IMR-90 (cell line): Measurements from ENCODE around the gene CTNNA2. TPM values are rescaled to one million over a fixed set of nuclear protein-coding genes. Genes with fewer than 3 reads are reported as not detected.

ENCODE experiments used
- ATAC-seq: fragments of 200-7000 bp; cut with Tn5 transposase; 2 replicates; pipeline ENCODE4 v1.9.1; 2020; ENCODE audit warnings: low read depth, mild to moderate bottlenecking, moderate library complexity
- BruUV-seq: library from RNA; stranded (reverse); fragments of 400-500 nt; replicated peaks from 2 replicates; lab custom pipeline; 2021; lab: Mats Ljungman, UMichigan
- CTCF ChIA-PET: fragments of 300-600 bp; formaldehyde crosslinking; extraction: SDS; loops from one replicate; lab custom pipeline; 2021; ENCODE audit warnings: antibody characterized with exemption; lab: Yijun Ruan, JAX
- POLR2A ChIA-PET: fragments of 300-600 bp; sonication (Branson Sonifier 250); formaldehyde crosslinking; loops from one replicate; lab custom pipeline; 2022; ENCODE audit warnings: antibody characterized with exemption; ENCODE audit not compliant: unreplicated experiment; lab: Charles Lee
- DNase-seq: peaks from one replicate; pipeline ENCODE4 v3.0.0; 2013
- H2AFZ ChIP-seq: replicated peaks from 2 replicates; pipeline ENCODE3; 2013; ENCODE audit warnings: low read length, mild to moderate bottlenecking; ENCODE audit not compliant: poor library complexity
- H2AK5ac ChIP-seq: 2 replicates; pipeline ENCODE4 v1.6.1; 2013; ENCODE audit warnings: low read depth, low read length, inconsistent platforms
- H2AK9ac ChIP-seq: replicated peaks from 2 replicates; pipeline ENCODE3; 2013; ENCODE audit warnings: mild to moderate bottlenecking, low read depth, low read length, moderate library complexity; ENCODE audit not compliant: poor library complexity
- H2BK120ac ChIP-seq: 2 replicates; pipeline ENCODE4 v1.6.1; 2013; ENCODE audit warnings: low read depth, low read length, inconsistent platforms
- H2BK15ac ChIP-seq: 3 replicates; pipeline ENCODE4 v1.6.1; 2013; ENCODE audit warnings: low read depth, low read length, inconsistent platforms
- H2BK20ac ChIP-seq: 2 replicates; pipeline ENCODE4 v1.6.1; 2013; ENCODE audit warnings: low read depth, mild to moderate bottlenecking, inconsistent platforms, low read length, moderate library complexity
- H2BK5ac ChIP-seq: 2 replicates; pipeline ENCODE4 v1.6.1; 2013; ENCODE audit warnings: mild to moderate bottlenecking, low read depth, low read length, inconsistent platforms; ENCODE audit not compliant: poor library complexity, severe bottlenecking
- H3K14ac ChIP-seq: replicated peaks from 2 replicates; pipeline ENCODE4 v1.6.1; 2013; ENCODE audit warnings: low read depth, low read length, inconsistent platforms
- H3K18ac ChIP-seq: 2 replicates; pipeline ENCODE4 v1.6.1; 2013; ENCODE audit warnings: low read depth, low read length, control low read depth
- H3K23ac ChIP-seq: 2 replicates; pipeline ENCODE4 v1.6.1; 2013; ENCODE audit warnings: low read depth, low read length, inconsistent platforms
- H3K27ac ChIP-seq: 2 replicates; pipeline ENCODE4 v1.5.1; 2013; ENCODE audit warnings: mild to moderate bottlenecking, control low read depth, low read length; ENCODE audit not compliant: insufficient read depth
- H3K27me3 ChIP-seq: 2 replicates; pipeline ENCODE4 v1.6.1; 2013; ENCODE audit warnings: low read length; ENCODE audit not compliant: control insufficient read depth, insufficient read depth
- H3K36me3 ChIP-seq: 2 replicates; pipeline ENCODE4 v1.6.1; 2013; ENCODE audit warnings: low read length, mixed read lengths; ENCODE audit not compliant: control insufficient read depth, insufficient read depth
- H3K4ac ChIP-seq: 2 replicates; pipeline ENCODE4 v1.6.1; 2013; ENCODE audit warnings: low read depth, low read length, inconsistent platforms
- H3K4me1 ChIP-seq: 2 replicates; pipeline ENCODE4 v1.6.1; 2013; ENCODE audit warnings: low read length, mixed read lengths; ENCODE audit not compliant: control insufficient read depth, insufficient read depth
- H3K4me2 ChIP-seq: 2 replicates; pipeline ENCODE4 v1.6.1; 2013; ENCODE audit warnings: low read depth, mild to moderate bottlenecking, control low read depth, low read length, moderate library complexity
- H3K4me3 ChIP-seq: 2 replicates; pipeline ENCODE4 v1.5.1; 2013; ENCODE audit warnings: low read depth, mild to moderate bottlenecking, control low read depth, low read length, moderate library complexity; ENCODE audit not compliant: insufficient read depth
- H3K56ac ChIP-seq: 2 replicates; pipeline ENCODE4 v1.6.1; 2013; ENCODE audit warnings: low read length, inconsistent platforms; ENCODE audit not compliant: insufficient read depth; ENCODE audit errors: extremely low read depth
- H3K79me1 ChIP-seq, 2 experiments: 2 replicates each; pipeline ENCODE4 v1.6.1; 2013; ENCODE audit warnings: low read length in 2 of 2, inconsistent platforms in 1 of 2, low read depth in 1 of 2
- H3K9ac ChIP-seq: 2 replicates; pipeline ENCODE4 v1.6.1; 2013; ENCODE audit warnings: low read depth, low read length, control low read depth
- H3K9me1 ChIP-seq: 2 replicates; pipeline ENCODE4 v1.6.1; 2013; ENCODE audit warnings: low read length, inconsistent platforms; ENCODE audit not compliant: insufficient read depth
- H3K9me3 ChIP-seq: 2 replicates; pipeline ENCODE4 v1.6.1; 2013; ENCODE audit warnings: low read length; ENCODE audit not compliant: control insufficient read depth, insufficient read depth
- H4K20me1 ChIP-seq: 2 replicates; pipeline ENCODE4 v1.6.1; 2013; ENCODE audit warnings: low read length, inconsistent platforms; ENCODE audit not compliant: insufficient read depth
- H4K5ac ChIP-seq: 2 replicates; pipeline ENCODE4 v1.6.1; 2013; ENCODE audit warnings: mild to moderate bottlenecking, low read depth, low read length, control low read depth
- H4K8ac ChIP-seq, 2 experiments: 2 replicates each; pipeline ENCODE4 v1.6.1; 2013; ENCODE audit warnings: low read depth in 2 of 2, low read length in 2 of 2, control low read depth in 1 of 2, inconsistent platforms in 1 of 2
- H4K91ac ChIP-seq: 2 replicates; pipeline ENCODE4 v1.6.1; 2013; ENCODE audit warnings: low read depth, low read length, inconsistent platforms; ENCODE audit not compliant: insufficient read depth
- CEBPB ChIP-seq: IDR thresholded peaks from 2 replicates; pipeline ENCODE4 v1.6.1; 2012; ENCODE audit warnings: low read depth, low read length, improper control_type of control experiment
- FOS ChIP-seq: fragments of 150-350 bp; IDR thresholded peaks from 2 replicates; pipeline ENCODE4 v1.6.1; 2016; ENCODE audit warnings: low read depth, low read length
- RFX5 ChIP-seq: IDR thresholded peaks from 2 replicates; pipeline ENCODE4 v1.8.0; 2012; ENCODE audit warnings: low read depth, mild to moderate bottlenecking, low read length, moderate library complexity
- USF2 ChIP-seq: fragments of 150-350 bp; IDR thresholded peaks from 2 replicates; pipeline ENCODE4 v1.6.1; 2017; ENCODE audit warnings: mild to moderate bottlenecking, antibody characterized with exemption, low read length, low read depth
- WGBS, 2 experiments: methylation state at CpG; one replicate each; pipeline versions ENCODE4 v1.1.5 to v1.1.7; 2013; ENCODE audit warnings: missing lambda C conversion rate in 2 of 2; ENCODE audit not compliant: insufficient read length in 1 of 2; ENCODE audit errors: extremely low coverage in 2 of 2; 5-methylcytosine and 5-hydroxymethylcytosine counted together
- dilution Hi-C: fragments of 300-500 bp; cut with HindIII; formaldehyde crosslinking; loops from one replicate; pipeline ENCODE4 v1.14.3; 2018; ENCODE audit warnings: low sequenced_read_pairs; ENCODE audit not compliant: unreplicated experiment
- in situ Hi-C: fragments of 300-500 bp; cut with MboI; formaldehyde crosslinking; loops from 3 replicates; pipeline ENCODE4 v1.14.3; 2019; ENCODE audit warnings: low sequenced_read_pairs, inconsistent platforms, mixed read lengths
- intact Hi-C: fragments of 100-400 bp; cut with micrococcal nuclease; formaldehyde crosslinking; loops from 2 replicates; pipeline ENCODE4 v1.10.0; 2022
- polyA plus RNA-seq, 3 experiments: library from polyadenylated mRNA; depleted of rRNA; stranded (reverse); fragments of >200 nt; gene quantifications; 2 replicates each; pipeline ENCODE4 v1.2.3, GENCODE V29; 2012; ENCODE audit warnings: low replicate concordance in 1 of 3
- total RNA-seq: library from RNA; depleted of rRNA; stranded (reverse); fragments of >200 nt; gene quantifications from 2 replicates; pipeline ENCODE4 v1.2.3, GENCODE V29; 2012

CTNNA2 gene
- total and polyA plus RNA-seq, 2 of the 4 experiments (the other 2 are of a cell fraction): not detected

GRCh38 chr2:79793006-79793405 lies 280.2 kb downstream of the CTNNA2 start:
- H4K5ac ChIP-seq: no peak overlapping the region
- H3K4me3 ChIP-seq: no peak overlapping the region
- no peak for ATAC-seq
- no peak overlapping the region for H2BK20ac ChIP-seq
- H4K20me1 ChIP-seq: no peaks in the 10 kb centered on the region
- no peak overlapping the region for H2AK5ac ChIP-seq
- WGBS, 2 experiments: no CpG with 5 or more reads among the region's 3 CpGs
- H3K4ac ChIP-seq: no peak overlapping the region
- H2AFZ ChIP-seq: no peak overlapping the region
- in situ Hi-C loops: no loop called here
- no peak overlapping the region for H3K27ac ChIP-seq
- H3K9me3 ChIP-seq: 0 out of 2 replicates have a peak, but pooled peaks cover 1% of the 10 kb centered on the region
- ChIA-PET POLR2A (no interaction called here), CTCF (no interaction called here)
- no peak overlapping the region for H4K91ac ChIP-seq
- no peak overlapping the region for H3K18ac ChIP-seq
- H3K79me1 ChIP-seq: no peaks in the 10 kb centered on the region
- H2BK5ac ChIP-seq: no peak overlapping the region
- no peak overlapping the region for H3K56ac ChIP-seq
- TF ChIP-seq USF2 (no peak), RFX5 (no peak), FOS (no peak), CEBPB (no peak)
- no peak overlapping the region for H2BK120ac ChIP-seq
- no peak for DNase-seq
- no peaks in the 10 kb centered on the region for H3K36me3 ChIP-seq
- intact Hi-C loops: no loop called here
- H3K27me3 ChIP-seq: no peaks in the 10 kb centered on the region
- H3K14ac ChIP-seq: no peak overlapping the region
- no peak overlapping the region for H4K8ac ChIP-seq
- no peak overlapping the region for H3K9ac ChIP-seq
- no peak overlapping the region for H2AK9ac ChIP-seq
- no peaks in the 10 kb centered on the region for H3K9me1 ChIP-seq
- H3K23ac ChIP-seq: no peak overlapping the region
- H3K4me1 ChIP-seq: no peaks in the 10 kb centered on the region
- H3K4me2 ChIP-seq: no peak overlapping the region
- dilution Hi-C loops: no loop called here
- no peak overlapping the region for H2BK15ac ChIP-seq
- no TSS peak for BruUV-seq
